Neuron (in vitro differentiated cells): ENCODE measurements around the gene C1D.
"Not testable (repeated sequence)": the region's sequence is repeated elsewhere in the genome, so short reads cannot be mapped to it uniquely, and the experiment has no call there.

Experiments used
- H2AFZ ChIP-seq: one replicate; pipeline ENCODE4 v1.6.1; 2013; ENCODE audit warnings: low read depth, mild to moderate bottlenecking, inconsistent platforms, low read length, moderate library complexity
- H3K27me3 ChIP-seq: one replicate; pipeline ENCODE4 v1.6.1; 2013; ENCODE audit warnings: low read length; ENCODE audit not compliant: insufficient read depth
- H3K36me3 ChIP-seq: one replicate; pipeline ENCODE4 v1.6.1; 2013; ENCODE audit warnings: low read length; ENCODE audit not compliant: insufficient read depth
- H3K4me1 ChIP-seq: one replicate; pipeline ENCODE4 v1.6.1; 2013; ENCODE audit warnings: low read length; ENCODE audit not compliant: insufficient read depth
- H3K4me3 ChIP-seq: 2 replicates; pipeline ENCODE4 v1.5.1; 2013; ENCODE audit warnings: mild to moderate bottlenecking, low read length, moderate library complexity
- H3K9me3 ChIP-seq: one replicate; pipeline ENCODE4 v1.6.1; 2013; ENCODE audit warnings: low read length

C1D gene

GRCh38 chr2:68023904-68024303 is 38.9 kb downstream of the C1D start:
- Histone ChIP-seq H3K4me3 (no peak overlapping the region), H3K9me3 (no peaks in the 10 kb centered on the region), H3K36me3 (no peaks in the 10 kb centered on the region), H3K27me3 (no peaks in the 10 kb centered on the region), H3K4me1 (no peaks in the 10 kb centered on the region), H2AFZ (no peak overlapping the region)

GRCh38 chr2:68018727-68019126 is 44.1 kb downstream of the C1D start:
- Histone ChIP-seq H3K4me3 (no peak overlapping the region), H2AFZ (no peak overlapping the region), H3K36me3 (no peaks in the 10 kb centered on the region), H3K9me3 (no peaks in the 10 kb centered on the region), H3K27me3 (no peaks in the 10 kb centered on the region), H3K4me1 (no peaks in the 10 kb centered on the region)

- no peaks in the 10 kb centered on the region for H3K36me3 ChIP-seq
- H2AFZ ChIP-seq: no peak overlapping the region
- no peaks in the 10 kb centered on the region for H3K9me3 ChIP-seq
- H3K4me3 ChIP-seq: no peak overlapping the region
- H3K4me1 ChIP-seq: no peaks in the 10 kb centered on the region
- H3K27me3 ChIP-seq: no peaks in the 10 kb centered on the region
These were observed 53.3 kb downstream of the C1D start for GRCh38 chr2:68009526-68009925.

GRCh38 chr2:68000170-68000825 is 62.5 kb downstream of the C1D start:
- H3K4me1 ChIP-seq: no peaks in the 10 kb centered on the region
- H2AFZ ChIP-seq: no peak overlapping the region
- no peaks in the 10 kb centered on the region for H3K36me3 ChIP-seq
- no peaks in the 10 kb centered on the region for H3K9me3 ChIP-seq
- no peaks in the 10 kb centered on the region for H3K27me3 ChIP-seq
- no peak overlapping the region for H3K4me3 ChIP-seq

- Histone ChIP-seq H3K9me3 (no peaks in the 10 kb centered on the region), H3K4me3 (no peak overlapping the region), H3K27me3 (no peaks in the 10 kb centered on the region), H2AFZ (no peak overlapping the region), H3K4me1 (no peaks in the 10 kb centered on the region), H3K36me3 (no peaks in the 10 kb centered on the region)
These were observed 63.5 kb downstream of the C1D start for GRCh38 chr2:67999332-67999731.

- Histone ChIP-seq H3K9me3 (no peaks in the 10 kb centered on the region), H3K4me1 (no peaks in the 10 kb centered on the region), H3K4me3 (no peak overlapping the region), H2AFZ (no peak overlapping the region), H3K27me3 (no peaks in the 10 kb centered on the region), H3K36me3 (no peaks in the 10 kb centered on the region)
These were observed 64.9 kb downstream of the C1D start for GRCh38 chr2:67997903-67998302.

GRCh38 chr2:67997528-67997900 is 65.3 kb downstream of the C1D start:
- no peak overlapping the region for H2AFZ ChIP-seq
- H3K36me3 ChIP-seq: no peaks in the 10 kb centered on the region
- no peaks in the 10 kb centered on the region for H3K4me1 ChIP-seq
- H3K9me3 ChIP-seq: no peaks in the 10 kb centered on the region
- H3K27me3 ChIP-seq: no peaks in the 10 kb centered on the region
- H3K4me3 ChIP-seq: no peak overlapping the region

GRCh38 chr2:67996772-67997527 is 65.9 kb downstream of the C1D start:
- no peaks in the 10 kb centered on the region for H3K36me3 ChIP-seq
- H3K4me1 ChIP-seq: no peaks in the 10 kb centered on the region
- H3K4me3 ChIP-seq: no peak overlapping the region
- no peak overlapping the region for H2AFZ ChIP-seq
- H3K9me3 ChIP-seq: no peaks in the 10 kb centered on the region
- H3K27me3 ChIP-seq: no peaks in the 10 kb centered on the region

GRCh38 chr2:67994716-67995115 is 68.1 kb downstream of the C1D start:
- Histone ChIP-seq H3K4me3 (no peak overlapping the region), H3K9me3 (no peaks in the 10 kb centered on the region), H3K36me3 (no peaks in the 10 kb centered on the region), H2AFZ (no peak overlapping the region), H3K4me1 (no peaks in the 10 kb centered on the region), H3K27me3 (no peaks in the 10 kb centered on the region)

GRCh38 chr2:67994069-67994468 is 68.7 kb downstream of the C1D start:
- H3K4me3 ChIP-seq, H3K9me3 ChIP-seq, H3K4me1 ChIP-seq, H3K27me3 ChIP-seq, H2AFZ ChIP-seq, H3K36me3 ChIP-seq: not testable (repeated sequence)

- H3K9me3 ChIP-seq: no peaks in the 10 kb centered on the region
These were observed 69.5 kb downstream of the C1D start for GRCh38 chr2:67993329-67993728.

GRCh38 chr2:67991456-67991855 is 71.3 kb downstream of the C1D start:
- Histone ChIP-seq H3K9me3 (no peaks in the 10 kb centered on the region), H3K36me3 (no peaks in the 10 kb centered on the region), H3K4me3 (no peak overlapping the region), H3K27me3 (no peaks in the 10 kb centered on the region), H2AFZ (no peak overlapping the region), H3K4me1 (no peaks in the 10 kb centered on the region)

More at GRCh38 chr2:67993329-67993728, 69.5 kb downstream of the C1D start:
- H3K27me3 ChIP-seq: no peaks in the 10 kb centered on the region
- H3K4me3 ChIP-seq: no peak overlapping the region
- H2AFZ ChIP-seq: no peak overlapping the region
- H3K4me1 ChIP-seq: no peaks in the 10 kb centered on the region
- H3K36me3 ChIP-seq: no peaks in the 10 kb centered on the region
